Right lobe of liver (tissue), 4 donors: ENCODE measurements around the gene DNASE2B.

ENCODE experiments used
- CTCF ChIP-seq, 4 donors: fragments of 200-600 bp in 3 of 4; fragments of 450-650 bp in 1 of 4; IDR thresholded peaks; one replicate each; pipeline versions ENCODE4 v1.5.1 to v1.8.0; 2016 to 2022; ENCODE audit warnings: antibody characterized with exemption in 4 of 4, mild to moderate bottlenecking in 2 of 4
- POLR2A ChIP-seq: fragments of 450-650 bp; IDR thresholded peaks from one replicate; pipeline ENCODE4 v1.6.1; 2017; ENCODE audit warnings: antibody characterized with exemption, mild to moderate bottlenecking
- donor health status: DM: no; HTN: no; CAD: no.
- donor health status: DM: no; HTN: no; CAD: no.
- donor health status: DM: no; HTN: yes; CAD: no.

- TF ChIP-seq CTCF (IDR thresholded peaks at IDR 0.05): no peak
- no peak for TF ChIP-seq POLR2A
Observed at GRCh38 chr1:84367219-84367618, 31.1 kb upstream of the DNASE2B start.
